HTERT RPE-1 (cell line): ENCODE results near the gene LRRK2.
"Not testable (repeated sequence)": the region's sequence is repeated elsewhere in the genome, so short reads cannot be mapped to it uniquely, and the experiment has no call there.

Source experiments
- in situ Hi-C: fragments of 300-500 bp; cut with MboI; formaldehyde crosslinking; loops from 4 replicates; pipeline ENCODE4 v1.14.3; 2020; ENCODE audit warnings: low sequenced_read_pairs

The LRRK2 gene

DNA sequence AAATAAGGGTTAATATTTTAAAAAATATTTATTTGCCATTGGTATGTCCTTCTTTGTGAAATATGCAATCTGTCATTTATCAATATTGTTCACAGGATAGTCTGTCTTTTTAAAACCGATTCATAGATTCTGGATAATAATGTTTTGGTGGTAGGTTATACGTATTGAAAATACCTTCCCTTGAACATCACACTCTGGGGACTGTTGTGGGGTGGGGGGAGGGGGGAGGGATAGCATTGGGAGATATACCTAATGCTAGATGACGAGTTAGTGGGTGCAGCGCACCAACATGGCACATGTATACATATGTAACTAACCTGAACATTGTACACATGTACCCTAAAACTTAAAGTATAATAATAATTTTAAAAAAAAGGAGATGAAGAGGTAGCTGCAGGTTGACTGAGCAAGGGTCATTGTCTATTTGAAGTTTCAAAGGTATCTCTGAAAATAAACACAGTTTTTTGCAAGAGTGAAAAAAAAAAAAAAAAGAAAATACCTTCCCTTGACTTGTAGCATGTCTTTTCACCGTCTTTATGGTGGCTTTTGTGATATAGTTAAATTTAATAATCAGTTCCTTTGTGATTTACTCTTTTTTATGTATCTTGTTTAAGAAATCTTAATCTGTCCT is 19.8 kb downstream of the LRRK2 start:
- in situ Hi-C loops, result not testable (repeated sequence)

DNA sequence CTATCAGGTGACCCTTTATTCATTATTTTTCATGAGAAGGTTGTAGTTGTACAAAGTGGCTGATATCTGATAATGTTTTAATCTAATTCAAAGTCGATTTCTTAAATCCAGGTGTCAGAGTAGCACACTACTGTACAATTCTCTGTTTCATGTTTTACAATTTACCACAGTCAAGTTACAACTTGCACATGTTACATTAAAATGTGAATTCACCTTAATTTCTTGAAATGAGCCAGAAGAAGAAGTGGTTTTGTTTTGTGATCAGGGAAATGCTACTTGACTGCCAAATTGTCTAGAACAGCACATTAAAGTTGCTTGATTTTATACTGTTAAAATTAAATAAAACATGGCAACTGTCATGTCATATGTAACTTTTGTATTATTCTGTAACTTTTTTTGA is 23.2 kb downstream of the LRRK2 start:
- in situ Hi-C loops, result no loop called here

DNA sequence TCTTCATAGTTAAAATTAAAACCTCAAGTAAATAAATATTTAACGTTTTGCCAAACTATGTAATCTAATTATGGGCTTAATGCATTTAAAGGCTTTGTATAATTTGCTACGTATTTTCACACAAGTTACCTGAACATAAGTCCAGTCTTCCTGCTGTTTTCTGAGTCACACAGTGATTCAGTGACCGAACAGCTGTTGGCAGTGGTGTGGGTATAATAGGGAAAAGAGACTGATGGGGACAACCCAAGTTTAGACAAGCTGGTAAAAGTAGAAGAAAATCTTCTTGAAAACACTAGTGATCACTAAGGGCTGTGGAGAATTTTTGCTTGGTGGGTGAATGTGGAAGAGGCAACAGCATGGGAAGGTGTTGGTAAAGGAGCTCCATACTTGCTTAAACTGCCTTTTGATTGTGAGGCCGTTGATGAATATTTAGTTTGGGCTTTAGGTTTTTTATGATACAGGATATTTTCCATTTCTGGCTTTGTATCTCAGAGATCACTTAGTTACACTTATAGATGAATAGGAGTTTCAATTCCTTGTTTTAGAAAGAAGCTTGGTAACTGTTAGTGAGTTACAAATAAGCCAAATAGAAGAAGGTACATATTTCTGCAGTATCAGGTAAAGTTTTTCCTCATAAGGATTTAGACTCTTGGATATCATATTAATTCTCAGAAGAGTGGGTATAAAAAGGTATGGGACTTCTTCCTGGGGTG is 23.9 kb downstream of the LRRK2 start:
- in situ Hi-C loops, result no loop called here

DNA sequence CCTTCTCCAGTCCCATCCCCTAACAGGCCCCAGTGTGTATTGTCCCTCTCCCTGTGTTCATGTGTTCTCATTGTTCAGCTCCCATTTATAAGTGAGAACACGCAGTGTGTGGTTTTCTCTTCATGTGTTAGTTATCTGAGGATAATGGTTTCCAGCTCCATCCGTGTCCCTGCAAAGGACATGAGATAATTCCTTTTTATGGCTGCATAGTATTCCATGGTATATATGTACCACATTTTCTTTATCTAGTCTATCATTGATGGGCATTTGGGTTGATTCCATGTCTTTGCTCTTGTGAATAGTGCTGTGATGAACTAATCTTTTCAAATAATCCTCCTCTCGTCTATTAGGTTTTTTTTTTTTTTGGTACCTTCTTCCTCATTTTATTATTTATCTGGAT is 25.9 kb downstream of the LRRK2 start:
- in situ Hi-C loops, result not testable (repeated sequence)

DNA sequence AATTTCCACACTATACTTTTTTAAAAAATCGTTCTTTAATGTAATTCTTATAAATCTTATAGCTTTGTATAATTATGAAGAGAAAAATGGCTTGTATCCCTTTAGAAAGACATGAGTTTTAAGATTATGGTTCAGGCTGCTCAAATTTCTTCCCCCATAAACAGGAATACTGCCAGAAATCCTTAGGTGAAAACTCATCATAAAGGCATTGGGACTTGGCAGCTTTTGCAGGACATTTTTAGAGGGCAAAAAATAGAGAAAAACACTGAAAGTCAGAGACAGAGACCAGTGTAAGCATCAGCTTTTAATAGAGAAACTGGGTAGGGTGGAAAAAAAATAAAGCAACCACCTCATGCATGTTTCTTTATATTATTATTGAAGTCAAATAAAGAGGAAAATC is 29.1 kb downstream of the LRRK2 start:
- in situ Hi-C loops, result no loop called here

DNA sequence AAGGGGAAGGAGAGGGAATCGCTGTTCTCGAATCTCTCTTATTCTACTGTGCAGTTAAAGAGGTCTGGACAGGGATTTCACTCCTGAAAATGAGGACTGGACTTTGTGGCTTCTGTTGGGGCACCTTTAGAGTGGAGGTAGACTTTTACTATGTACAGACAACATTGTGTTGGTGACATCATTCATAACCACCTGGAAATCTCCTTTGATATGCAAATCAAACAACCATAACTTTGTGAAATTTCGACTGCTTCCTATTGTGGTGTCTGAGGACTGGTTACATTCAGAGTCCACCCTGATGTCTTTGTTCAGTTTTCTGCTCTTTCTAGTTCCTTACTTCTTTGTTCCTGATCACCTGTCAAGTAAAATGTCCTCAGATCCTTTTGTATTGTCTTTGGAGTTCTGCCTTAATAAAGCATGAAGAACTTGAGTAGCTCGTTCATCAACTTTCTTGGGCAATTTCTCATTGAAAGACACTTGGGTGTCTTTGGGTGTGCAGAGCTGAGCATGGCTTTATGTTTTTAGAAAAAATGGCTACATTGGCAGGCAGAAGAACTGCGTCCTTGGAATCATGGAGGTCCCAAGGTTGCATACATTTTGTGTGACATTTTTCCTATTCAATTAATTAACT is 29.8 kb downstream of the LRRK2 start:
- in situ Hi-C loops, result no loop called here

DNA sequence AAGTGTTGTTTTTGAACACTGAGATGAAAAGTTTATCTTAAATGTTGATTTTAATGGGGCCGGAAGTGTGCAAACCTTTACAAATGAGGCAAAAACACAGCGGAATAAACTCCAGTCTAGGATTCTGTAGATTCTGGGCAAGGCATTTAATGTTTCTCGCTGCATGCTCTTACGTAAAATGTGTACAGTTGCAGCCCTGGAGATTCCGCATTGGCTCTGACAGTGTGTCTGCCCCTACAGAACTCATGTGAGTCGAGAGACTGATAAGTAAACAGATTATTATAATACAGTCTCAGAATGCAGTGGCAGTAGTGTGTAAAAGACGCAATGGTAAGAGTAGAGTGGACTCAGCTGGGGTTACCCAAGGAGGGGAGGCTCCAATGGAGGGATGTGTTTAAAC is 33.6 kb downstream of the LRRK2 start:
- in situ Hi-C loops, result no loop called here

DNA sequence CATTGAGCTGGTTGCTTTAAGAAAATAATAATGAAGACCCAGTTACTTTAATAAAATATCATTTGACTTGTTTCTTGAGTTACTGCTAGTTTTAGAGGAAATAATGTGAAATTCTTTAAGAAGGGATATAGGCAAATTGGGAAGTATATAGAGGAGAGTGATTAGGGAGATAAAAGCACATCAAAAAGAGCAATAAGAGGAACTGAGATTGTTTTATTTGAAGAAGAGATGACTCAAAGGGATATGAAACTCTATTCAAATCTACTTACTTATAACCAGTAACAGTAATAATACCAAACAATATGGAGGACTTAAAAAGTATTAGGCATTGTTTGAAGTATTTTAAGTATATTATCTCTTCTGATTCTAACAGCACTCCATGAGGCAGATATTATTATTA is 37.1 kb downstream of the LRRK2 start:
- in situ Hi-C loops, result no loop called here

DNA sequence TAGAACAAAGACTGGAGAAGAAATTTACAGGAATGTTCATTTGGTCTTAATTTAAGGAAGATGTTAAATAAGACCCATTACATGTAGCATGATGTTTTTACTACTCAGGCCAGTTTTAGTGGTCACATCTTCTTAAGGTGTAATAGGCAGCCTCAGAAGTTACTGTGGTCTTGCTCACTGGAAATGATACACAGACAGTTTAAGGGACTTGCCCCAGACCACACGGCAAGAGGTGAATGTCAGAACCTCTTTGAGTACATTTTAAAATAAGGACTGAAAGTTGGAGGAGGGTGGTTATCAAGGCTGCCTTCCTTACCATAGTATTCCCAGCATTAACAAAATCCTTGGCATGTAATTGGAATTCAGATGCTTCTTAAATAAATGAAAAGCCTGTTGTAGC is 37.9 kb downstream of the LRRK2 start:
- in situ Hi-C loops, result no loop called here

DNA sequence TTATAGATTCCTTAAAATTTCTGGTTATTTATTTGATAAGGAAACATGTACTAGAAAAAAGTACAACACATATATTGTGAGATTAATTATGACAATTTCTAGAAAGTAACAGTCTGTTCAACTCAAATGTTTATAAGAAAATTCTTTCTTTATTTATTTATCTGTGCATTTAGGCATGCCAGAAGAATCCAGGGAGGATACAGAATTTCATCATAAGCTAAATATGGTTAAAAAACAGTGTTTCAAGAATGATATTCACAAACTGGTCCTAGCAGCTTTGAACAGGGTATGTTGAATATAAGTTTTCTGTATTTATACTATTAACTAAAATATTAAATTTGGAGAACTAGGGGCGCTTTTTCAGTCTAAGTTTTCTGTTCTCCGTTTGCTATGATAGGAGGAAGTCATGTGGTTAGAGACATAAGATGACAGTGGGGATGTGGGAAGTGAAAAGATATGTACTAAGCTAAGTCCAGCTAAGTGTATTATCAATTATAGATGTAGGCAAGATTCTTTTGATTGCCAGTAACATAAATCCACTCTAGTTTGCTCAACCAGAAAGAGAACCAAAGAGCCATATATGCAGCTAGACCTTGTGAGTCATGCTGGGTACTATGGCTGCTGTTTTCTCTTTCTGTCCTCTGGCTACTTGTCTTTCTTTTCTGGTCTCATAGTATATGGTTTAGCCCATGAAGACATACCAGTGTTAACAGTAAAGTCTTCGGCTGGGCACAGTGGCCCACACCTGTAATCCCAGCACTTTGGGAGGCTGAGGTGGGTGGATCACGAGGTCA is 39.0 kb downstream of the LRRK2 start:
- in situ Hi-C loops, result no loop called here

DNA sequence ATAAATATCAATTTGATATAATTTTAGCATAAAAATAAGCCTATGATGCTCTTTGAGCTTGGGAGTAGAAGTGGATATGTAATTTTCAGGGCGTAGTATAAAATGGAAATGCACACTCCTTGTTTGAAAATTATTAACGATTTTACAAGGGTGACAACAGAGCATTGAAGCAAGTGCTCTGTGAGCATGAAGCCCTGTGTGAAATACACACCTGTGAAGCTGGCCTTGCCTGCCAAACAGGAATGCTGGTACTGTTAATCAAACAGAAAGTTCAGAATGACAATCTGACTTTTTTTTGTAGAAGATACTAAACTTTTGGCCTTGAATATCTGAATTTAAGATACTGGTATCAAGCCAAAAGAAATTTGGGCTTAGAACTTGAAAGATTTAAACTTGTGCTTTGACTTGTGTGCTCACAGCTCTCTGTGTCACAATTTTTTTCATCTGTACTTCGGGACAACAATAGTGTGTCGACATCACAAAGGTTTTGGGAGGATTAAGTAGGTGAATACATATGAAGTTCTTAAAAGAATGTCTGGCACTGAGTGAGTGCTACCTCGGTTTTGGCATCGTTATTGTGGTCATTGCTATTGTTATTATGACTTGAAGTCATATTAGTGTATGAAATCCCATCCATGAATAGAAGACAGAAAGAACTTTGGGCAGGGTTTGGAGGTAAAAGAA is 47.3 kb downstream of the LRRK2 start:
- in situ Hi-C loops, result no loop called here

DNA sequence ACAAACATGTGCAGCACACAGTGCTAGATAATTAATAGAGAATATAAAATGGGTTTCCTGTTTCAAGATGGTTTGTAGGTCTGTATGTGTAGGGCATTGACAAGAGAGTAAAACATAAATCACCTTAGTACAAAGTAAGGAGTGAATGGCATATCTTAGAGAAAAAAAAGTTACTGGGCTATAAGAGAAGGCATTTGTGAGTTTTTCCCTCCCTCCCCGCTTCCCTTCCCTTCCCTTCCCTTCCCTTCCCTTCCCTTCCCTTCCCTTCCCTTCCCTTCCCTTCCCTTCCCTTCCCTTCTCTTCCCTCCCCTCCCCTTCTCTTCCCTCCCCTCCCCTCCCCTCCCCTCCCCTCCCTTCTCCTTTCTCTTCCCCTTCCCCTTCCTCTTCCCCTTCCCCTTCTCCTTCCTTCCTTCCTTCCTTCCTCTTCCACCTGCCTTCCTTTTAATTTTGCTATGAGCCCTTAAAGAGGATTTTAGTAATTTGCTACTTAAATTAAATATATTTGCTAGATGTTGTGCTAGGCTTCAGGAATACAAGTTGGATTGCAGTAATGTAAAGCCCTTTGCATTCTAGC is 57.1 kb downstream of the LRRK2 start:
- in situ Hi-C loops, result no loop called here

DNA sequence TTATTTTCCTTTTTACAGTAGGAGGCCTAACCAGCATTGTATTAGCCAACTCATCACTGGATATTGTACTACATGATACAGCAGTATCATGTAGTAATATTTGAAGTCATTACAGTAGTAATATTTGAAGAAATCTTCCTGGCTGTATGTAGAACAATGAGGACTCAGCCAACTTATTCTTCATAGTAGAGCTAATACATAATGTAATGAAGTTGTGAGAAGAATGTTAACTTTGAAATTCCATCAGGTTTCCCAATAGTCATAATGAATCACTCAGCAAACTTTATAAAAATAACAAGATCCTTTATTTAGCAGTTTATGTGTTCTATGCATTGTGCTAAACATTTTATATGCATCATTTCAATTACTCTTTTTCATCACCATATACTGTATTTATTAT is 61.8 kb downstream of the LRRK2 start:
- in situ Hi-C loops, result no loop called here

DNA sequence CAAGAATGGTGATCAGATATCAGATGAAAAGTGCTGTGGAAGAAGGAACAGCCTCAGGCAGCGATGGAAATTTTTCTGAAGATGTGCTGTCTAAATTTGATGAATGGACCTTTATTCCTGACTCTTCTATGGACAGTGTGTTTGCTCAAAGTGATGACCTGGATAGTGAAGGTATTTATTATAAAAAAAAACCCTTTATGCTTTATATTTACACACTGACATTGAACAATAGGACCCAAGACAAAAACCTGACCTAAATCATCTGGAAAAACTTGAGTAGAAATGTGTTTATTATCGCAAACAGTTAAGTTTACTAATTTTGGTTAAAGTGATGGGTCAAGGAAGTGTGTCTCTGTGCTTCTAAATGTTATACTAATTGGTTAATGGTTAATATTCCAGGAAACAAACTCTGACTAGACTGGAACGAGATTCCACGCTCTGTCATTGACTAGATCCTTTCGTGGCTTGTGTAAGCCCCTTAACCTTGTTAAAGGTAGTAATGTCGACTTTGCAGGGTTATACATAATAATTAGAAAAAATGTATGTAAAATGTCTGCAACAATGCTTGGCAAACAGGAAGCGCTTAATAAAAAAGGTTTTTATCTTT is 62.7 kb downstream of the LRRK2 start:
- in situ Hi-C loops, result no loop called here

DNA sequence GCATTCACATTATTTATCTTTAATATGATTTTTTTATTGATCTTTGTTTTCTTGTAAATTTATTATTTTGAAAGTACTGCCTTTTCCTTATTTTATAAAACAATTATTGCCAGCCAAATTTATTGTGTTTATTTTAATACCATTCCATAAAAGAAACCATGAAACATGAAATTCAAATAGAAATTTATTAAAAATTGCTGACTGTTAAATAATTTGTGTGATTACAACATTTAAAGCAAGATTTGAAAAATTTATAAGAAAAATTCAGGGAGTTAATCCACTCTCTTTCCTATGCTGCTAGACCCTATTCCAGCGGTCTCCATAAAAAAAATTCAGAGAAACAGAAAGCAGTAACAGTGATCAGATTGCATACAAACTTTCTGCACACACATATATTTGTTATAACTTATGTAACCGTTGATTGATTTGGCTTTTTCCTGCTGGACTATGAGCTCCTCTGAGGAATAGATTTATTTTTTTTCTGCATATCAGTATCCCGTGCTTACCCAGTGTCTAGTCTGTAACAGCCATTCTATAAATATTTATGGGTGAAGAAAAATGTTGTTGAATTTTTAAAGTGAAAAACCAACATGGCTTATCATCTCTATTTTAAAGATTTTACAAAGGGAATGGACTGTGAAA is 68.1 kb downstream of the LRRK2 start:
- in situ Hi-C loops, result no loop called here

DNA sequence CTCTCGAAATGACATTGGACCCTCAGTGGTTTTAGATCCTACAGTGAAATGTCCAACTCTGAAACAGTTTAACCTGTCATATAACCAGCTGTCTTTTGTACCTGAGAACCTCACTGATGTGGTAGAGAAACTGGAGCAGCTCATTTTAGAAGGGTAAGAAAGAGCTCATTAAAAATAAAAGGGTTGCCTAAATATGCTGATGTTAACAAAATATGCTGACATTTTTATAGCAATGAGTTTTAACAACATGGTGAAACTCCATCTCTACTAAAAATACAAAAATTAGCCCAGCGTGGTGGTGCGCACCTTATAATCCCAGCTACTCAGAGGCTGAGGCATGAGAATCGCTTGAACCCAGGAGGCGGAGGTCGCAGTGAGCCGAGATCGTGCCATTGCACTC is 73.5 kb downstream of the LRRK2 start:
- in situ Hi-C loops, result no loop called here

DNA sequence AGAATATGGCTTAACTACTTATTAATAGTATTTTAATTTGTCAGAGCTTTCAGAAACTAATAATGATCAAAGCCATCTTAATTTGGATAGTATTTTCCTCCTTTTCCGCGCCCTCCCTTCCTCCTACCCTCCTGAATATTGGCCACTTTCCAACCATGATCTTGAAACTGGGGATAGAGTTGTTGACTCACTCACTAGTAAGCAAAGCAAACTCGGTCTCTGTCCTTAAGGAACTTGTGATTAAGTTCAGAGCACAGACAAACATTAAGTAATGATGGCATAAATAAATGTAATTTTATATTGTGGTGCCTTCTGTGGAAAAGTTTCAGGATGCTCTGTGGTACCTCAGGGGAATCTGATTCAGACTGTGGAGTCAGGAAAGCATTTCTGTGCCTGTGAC is 75.7 kb downstream of the LRRK2 start:
- in situ Hi-C loops, result no loop called here

DNA sequence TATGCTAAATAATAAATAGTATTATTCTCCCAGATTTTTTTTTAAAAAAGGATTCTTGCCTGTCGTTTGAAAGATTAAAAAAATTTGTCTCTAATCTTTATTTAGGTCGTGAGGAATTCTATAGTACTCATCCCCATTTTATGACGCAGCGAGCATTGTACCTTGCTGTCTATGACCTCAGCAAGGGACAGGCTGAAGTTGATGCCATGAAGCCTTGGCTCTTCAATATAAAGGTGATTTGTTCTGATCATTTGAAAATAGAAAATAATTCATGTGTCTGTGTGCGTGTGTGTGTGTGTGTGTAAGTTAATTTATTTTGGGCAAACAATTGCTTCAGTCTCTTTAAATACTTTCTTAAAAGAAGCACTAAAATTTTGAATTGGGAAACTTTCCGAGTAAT is 84.2 kb downstream of the LRRK2 start:
- in situ Hi-C loops, result no loop called here

DNA sequence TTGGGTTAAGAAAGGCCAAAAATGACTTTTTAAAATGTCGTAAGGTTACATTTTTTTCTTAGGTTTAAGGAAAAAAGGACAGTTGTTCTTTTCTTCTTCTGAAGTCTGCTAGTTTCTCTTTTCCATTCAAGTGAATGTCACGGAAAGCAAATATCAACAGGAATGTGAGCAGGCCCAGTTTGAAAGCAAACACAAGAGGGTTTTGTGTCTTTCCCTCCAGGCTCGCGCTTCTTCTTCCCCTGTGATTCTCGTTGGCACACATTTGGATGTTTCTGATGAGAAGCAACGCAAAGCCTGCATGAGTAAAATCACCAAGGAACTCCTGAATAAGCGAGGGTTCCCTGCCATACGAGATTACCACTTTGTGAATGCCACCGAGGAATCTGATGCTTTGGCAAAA is 85.4 kb downstream of the LRRK2 start:
- in situ Hi-C loops, result no loop called here

DNA sequence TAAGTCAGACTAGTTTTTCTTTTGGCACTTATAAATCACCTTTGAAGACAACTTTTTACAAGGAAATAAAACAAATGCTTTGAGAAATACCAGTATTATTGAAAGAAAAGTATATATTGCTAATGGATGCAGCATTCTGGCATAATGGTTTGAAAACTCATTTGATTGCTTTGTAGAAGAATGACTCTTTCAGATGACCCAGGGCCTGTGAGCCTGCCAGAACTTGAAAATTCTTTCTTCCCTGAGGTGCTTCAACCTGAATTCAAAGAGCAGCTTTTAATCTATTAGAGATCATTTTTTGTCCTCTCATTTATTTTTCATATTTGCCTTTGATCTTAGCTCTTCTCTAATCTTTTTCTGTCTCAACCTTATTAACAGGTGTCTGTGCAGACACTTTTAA is 87.4 kb downstream of the LRRK2 start:
- in situ Hi-C loops, result no loop called here
